SK-N-SH treated with all-trans-retinoic acid at 6 μM for 48 hours (cell line): ENCODE measurements around the gene LGALS3BP.
A peak's percentile ranks its signal among the peaks of the same experiment; 100 is the strongest.

ENCODE experiments used
- OSR1 ChIP-seq: fragments of 250-450 bp; sonication (Bioruptor Pico); IDR thresholded peaks from 2 replicates; pipeline ENCODE4 v1.8.0; 2022; ENCODE audit warnings: moderate library complexity, mild to moderate bottlenecking, inconsistent platforms
- TCF4 ChIP-seq: fragments of 250-450 bp; sonication (Bioruptor Pico); IDR thresholded peaks from 2 replicates; pipeline ENCODE4 v1.8.0; 2021; ENCODE audit warnings: mild to moderate bottlenecking, moderate library complexity, borderline replicate concordance
- TF ChIP-seq, protein P1 (sequence below): fragments of 250-450 bp; sonication (Bioruptor Pico); IDR thresholded peaks from 2 replicates; pipeline ENCODE4 v1.8.0; 2020; ENCODE audit warnings: mild to moderate bottlenecking, moderate library complexity, borderline replicate concordance

DNA sequence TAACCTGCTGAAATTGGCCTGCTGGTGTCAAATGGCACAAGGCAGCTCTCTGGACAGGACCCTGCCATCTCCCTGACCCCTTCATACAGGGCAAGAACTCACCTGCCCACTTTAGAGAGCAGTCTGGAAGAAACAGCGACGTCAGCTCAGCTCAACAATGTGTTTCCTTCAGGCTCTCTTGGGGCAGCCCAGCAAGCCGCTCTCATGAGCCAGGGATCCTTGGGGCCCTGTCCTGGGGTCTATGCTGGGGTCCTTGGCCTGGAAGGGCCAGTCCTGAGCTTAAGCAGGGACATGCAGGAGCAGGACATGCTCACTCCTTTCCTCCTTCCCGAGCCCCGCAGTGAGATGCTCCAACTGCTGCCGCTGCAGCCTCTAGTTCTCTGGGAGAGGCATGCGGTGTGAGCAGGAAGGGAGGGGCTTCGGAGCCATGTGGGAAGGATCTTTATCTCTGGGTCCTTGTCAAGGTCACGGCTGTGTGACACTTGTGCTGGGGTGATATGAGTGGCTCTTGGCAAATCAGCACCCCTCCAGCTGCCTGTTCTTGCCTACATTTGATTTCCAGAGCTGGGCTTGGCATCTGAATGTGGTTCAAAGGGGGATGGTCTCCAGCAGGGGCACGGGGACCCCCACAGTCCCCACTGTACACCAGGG lies 47.7 kb upstream of the LGALS3BP start:
- TF ChIP-seq OSR1 (CRISPR knock-in tag) (no peak), TCF4 (peak; percentile 21; the same call in 1 of the 2 replicates)
- TF ChIP-seq, protein P1, sequence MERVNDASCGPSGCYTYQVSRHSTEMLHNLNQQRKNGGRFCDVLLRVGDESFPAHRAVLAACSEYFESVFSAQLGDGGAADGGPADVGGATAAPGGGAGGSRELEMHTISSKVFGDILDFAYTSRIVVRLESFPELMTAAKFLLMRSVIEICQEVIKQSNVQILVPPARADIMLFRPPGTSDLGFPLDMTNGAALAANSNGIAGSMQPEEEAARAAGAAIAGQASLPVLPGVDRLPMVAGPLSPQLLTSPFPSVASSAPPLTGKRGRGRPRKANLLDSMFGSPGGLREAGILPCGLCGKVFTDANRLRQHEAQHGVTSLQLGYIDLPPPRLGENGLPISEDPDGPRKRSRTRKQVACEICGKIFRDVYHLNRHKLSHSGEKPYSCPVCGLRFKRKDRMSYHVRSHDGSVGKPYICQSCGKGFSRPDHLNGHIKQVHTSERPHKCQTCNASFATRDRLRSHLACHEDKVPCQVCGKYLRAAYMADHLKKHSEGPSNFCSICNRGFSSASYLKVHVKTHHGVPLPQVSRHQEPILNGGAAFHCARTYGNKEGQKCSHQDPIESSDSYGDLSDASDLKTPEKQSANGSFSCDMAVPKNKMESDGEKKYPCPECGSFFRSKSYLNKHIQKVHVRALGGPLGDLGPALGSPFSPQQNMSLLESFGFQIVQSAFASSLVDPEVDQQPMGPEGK (CRISPR knock-in tag): no peak; the same call in 1 of the 2 replicates
